Endometrial microvascular endothelial cells (primary cell): ENCODE measurements around the gene GLYATL2. TPM values are rescaled to one million over a fixed set of nuclear protein-coding genes. Genes with fewer than 3 reads are reported as not detected.

Source experiments
- in situ Hi-C: cut with HindIII; loops from 2 replicates; pipeline ENCODE4 v1.10.0; 2017; ENCODE audit warnings: low sequenced_read_pairs, low pct_unique_long_range_greater_than_20kb; ENCODE audit errors: inconsistent ontology term
- total RNA-seq: library from RNA; depleted of rRNA; stranded (reverse); fragments of >200 nt; gene quantifications from one replicate; pipeline ENCODE4 v1.2.3, GENCODE V29; 2015; ENCODE audit errors: inconsistent ontology term

Gene GLYATL2
- total RNA-seq, 1 donor from 2014 or later = not detected

DNA sequence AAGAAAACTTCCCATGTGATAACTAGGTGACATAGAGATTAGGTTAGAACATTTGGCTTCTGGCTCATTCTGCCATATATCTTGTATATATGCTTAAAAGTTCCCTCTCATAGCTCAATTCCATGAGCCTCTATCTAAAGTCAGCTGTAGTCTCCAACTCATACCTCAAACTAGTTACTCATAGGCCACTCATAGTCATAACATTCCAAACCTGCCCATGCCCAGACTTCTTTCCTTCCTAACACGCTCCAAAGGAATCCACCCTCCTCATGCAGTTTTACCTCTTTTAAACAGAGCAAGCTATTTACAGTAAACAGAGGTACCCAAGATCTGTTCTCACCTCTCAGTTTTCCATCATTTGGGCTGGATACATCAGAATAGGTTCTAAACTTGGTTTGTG is 39.4 kb downstream of the GLYATL2 start:
- in situ Hi-C loops = no loop called here

DNA sequence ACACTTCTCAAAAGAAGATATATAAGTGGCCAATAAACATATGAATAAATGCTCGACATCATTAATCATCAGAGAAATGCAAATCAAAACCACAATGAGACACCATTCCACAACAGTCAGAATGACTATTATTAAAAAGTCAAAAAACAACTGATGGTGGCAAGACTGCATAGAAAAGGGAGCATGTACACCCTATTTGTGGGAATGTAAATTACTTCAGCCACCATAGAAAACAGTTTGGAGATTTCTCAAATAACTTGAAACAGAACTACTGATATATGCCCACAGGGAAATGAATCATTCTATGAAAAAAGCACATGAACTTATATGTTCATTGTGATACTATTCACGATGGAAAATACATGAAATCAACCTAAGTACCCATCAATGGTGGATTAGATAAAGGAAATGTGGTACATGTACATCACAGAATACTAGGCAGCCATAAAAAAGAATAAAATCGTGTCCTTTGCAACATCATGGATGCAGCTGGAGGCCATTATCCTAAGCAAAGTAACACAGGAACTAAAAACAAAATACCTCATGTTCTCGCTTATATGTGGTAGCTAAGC is 42.4 kb downstream of the GLYATL2 start:
- in situ Hi-C loops = no loop called here

DNA sequence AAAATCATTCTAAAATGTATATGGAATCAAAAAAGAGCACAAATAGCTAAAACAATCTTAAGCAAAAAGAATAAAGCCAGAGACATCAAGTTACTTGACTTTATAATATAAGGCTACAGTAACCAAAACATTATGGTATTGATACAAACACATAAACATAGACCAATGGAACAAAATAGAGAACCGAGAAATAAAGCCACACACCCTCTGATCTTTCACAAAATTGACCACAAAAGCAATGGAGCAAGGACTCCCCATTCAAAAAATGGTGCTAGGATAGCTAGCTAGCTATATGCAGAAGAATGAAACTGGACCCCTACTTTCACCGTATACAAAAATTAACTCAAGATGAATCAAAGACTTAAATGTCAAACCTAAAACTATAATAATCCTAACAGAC is 43.2 kb downstream of the GLYATL2 start:
- in situ Hi-C loops = no loop called here

DNA sequence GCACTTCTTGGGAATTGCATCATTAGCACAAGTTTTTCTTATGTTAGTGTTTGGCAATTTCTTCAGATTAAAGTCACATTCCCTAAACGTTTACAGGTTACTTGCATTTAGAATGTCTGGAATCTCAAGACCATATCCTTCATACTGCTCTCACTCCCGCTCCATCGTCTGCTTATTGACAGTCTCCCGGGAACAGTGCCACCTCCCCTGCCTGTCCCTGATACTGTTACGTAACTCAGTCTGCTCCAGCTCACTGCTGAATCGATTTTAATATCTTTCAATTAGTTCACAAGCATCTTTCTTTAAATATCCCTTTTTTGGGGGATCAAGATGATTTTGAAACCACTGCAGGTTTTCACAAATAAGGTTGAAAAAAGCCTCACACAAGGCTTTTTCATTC is 48.2 kb downstream of the GLYATL2 start:
- in situ Hi-C loops = no loop called here

DNA sequence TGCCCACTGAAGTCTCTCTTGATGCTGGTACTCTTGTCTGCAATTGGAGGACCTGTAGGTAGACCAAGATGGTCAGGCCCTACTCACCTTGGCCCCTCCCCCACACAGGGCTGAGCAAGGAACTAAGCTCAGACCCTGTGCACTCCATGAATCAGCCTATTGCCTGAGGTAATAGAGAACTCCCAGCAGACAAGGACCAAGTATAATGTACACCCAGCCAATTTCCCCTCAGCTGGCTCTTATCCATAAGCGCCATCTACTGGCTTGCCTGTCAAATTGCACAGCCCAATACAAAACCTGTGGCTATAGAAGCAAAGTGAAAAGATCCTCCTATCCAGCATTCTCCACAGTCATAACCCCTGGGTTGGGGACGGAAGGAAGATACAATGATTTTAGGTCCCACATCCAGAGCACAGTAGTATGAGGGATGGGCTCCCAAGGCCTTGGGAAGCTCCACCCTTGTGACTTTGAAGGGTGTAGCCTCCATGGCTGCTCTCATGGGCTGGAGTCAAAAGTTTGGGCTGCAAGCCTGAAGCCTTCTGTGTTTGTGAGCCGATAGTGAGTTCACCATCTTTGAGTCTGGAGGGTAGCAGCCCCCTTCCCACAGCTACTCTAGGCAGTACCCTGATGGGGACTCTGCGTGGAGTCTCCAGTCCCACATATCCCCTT is 56.0 kb downstream of the GLYATL2 start:
- in situ Hi-C loops = no loop called here

DNA sequence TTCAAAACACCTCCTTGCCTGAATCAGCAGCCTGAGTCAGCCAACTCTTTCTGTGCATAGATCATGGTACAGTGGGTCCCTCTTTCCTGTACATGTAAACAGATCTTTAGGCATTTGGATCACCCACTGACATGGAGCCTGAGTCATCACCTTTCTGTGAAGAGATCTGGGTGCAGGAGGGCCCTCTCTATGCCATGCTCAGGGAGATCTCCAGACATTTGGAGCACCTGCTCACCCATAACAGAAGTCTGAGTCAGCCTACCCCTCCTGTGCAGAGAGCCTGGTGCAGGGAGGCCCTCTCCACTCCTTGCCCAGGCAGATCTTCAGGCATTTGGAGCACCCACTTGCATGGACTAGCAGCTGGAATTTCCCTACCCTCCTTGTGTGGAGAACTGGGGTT is 56.6 kb downstream of the GLYATL2 start:
- in situ Hi-C loops = no loop called here

DNA sequence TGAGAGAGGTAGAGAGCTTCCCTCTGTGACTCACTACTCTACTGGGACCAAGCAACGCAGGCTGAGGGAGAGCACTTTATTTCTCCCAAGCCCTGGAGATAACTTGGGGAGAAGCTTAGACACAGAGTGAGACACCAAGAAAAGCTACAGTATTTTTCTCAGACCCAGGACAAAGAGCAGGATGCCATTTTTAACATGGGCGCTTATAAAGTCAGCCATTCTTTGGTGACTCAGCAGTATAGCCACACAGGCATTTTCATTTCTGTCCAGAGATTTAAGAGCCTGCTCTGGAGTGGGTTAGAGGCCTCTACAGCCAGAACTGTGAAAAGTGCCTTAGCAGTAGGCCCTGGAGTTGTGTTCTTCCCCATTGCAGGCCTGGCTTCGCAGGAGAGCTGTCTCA is 57.8 kb downstream of the GLYATL2 start:
- in situ Hi-C loops = no loop called here

DNA sequence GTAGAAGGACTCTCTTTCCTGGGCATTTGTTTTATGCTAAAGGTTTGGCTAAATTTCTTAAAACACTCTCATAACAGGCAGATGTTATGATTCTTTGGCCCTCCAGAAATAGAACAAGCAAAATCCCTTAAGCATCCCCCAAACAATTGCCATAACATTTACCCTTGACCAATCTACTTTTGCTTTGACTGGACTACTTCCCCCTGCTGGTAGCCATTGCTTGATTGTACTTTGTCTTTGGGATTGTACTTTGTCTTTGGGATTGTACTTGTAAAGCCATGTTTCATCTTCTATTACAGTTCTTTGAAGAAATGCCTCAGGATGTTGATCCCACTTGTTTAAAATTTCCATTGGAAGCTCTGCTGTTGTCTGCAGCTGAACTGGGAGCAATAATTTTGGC is 59.5 kb downstream of the GLYATL2 start:
- in situ Hi-C loops = no loop called here

Other genes starting within 250 kb of the GLYATL2 start
- gene CNTF, start 222.0 kb downstream of the GLYATL2 start, total RNA-seq = 0.65 TPM
- gene GLYAT, start 112.8 kb downstream of the GLYATL2 start, total RNA-seq = not detected
- not detected for gene GLYATL1, start 94.8 kb upstream of the GLYATL2 start, total RNA-seq
- gene GLYATL1B, start 241.6 kb upstream of the GLYATL2 start, total RNA-seq = not detected